ENCODE data around the gene ESAM. TPM values are rescaled to one million over a fixed set of nuclear protein-coding genes. Genes with fewer than 3 reads are reported as not detected.
A peak's percentile ranks its signal among the peaks of the same experiment; 100 is the strongest.

ESAM gene
- total and polyA plus RNA-seq, 2 of the 8 experiments (the other 6 are each of a cell fraction or from before 2014, with no cell fraction given): 0.09 TPM; not detected in 1

DNA sequence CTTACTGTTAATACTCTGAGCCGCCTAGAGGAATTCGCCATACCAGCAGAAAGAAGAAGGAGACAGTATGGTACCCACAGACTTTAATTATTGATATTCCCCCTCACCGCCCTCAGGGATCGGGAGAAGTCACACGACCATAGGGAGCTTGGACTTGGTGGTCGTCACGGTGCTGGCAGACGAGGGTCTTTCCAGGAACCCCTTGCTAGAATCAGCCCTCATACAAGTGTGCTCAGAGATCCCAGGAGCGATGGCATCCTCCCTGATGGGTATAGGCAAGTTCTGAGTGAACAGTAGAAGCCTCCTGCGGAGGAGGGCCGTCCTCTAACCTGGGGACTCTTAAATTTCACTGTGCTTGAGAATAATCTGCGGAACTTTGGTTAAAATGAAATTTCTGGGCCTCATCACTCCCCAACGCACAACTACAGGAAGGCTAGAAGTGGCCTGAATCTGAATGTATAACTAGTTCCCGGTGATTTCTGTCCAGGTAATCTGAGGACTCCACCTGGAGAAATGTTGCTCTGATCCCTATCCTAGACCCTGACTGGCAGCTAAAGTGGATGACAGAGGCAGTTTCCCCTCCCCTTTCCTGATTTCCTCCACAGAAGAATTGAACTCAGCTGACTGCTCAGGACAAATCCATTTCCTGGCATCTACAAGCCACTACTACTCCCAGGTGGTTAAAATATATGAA, 14.5 kb downstream of the ESAM start:
- FAIRE-seq: no peak
- Histone ChIP-seq H3K4me2 (ENCODE audit: insufficient read depth in 1 of 2, low read depth in 2 of 2, low read length in 2 of 2) (peak overlapping the region; percentile 62 to 83), H3K9me3 (ENCODE audit: insufficient read depth in 2 of 2, low read depth in 1 of 2, low read length in 1 of 2) (no peaks in the 10 kb centered on the region), H2AFZ (ENCODE audit: low read length) (no peak overlapping the region), H3K79me1 (ENCODE audit: low read depth, low read length) (no peaks in the 10 kb centered on the region), H3K36me3 (ENCODE audit: control insufficient read depth in 2 of 4, insufficient read depth in 4 of 4, low read length in 3 of 4) (no peaks in the 10 kb centered on the region), H4K8ac (ENCODE audit: extremely low read depth, insufficient read depth, low read length) (no peak overlapping the region), H4K20me1 (replicated peaks in 1 of 2; ENCODE audit: control insufficient read depth in 1 of 2, insufficient read depth in 2 of 2, low read length in 2 of 2) (peaks cover 11 to 24% of the 10 kb centered on the region in 2 experiments), H3K4me3 (ENCODE audit: extremely low read depth in 1 of 4, insufficient read depth in 2 of 4, low read depth in 3 of 4, low read length in 4 of 4) (peak overlapping the region in 3 of 4 experiments; percentile 23 to 78 (median 76); a peak in 5 of 8 replicates), H3K9ac (replicated peaks in 1 of 4; ENCODE audit: extremely low read depth in 1 of 4, low read depth in 3 of 4, low read length in 3 of 4) (no peak overlapping the region), H3K27ac (ENCODE audit: low read depth, low read length) (no peak overlapping the region), H3K4me1 (replicated peaks in 1 of 4; ENCODE audit: control insufficient read depth in 3 of 4, insufficient read depth in 4 of 4, low read length in 3 of 4) (peaks cover 0 to 27% (median 17%) of the 10 kb centered on the region in 4 experiments; a peak in 6 of 7 replicates), H2AK5ac (ENCODE audit: low read depth, low read length) (no peak overlapping the region), H3K56ac (replicated peaks; ENCODE audit: insufficient read length, low read depth, low read length) (no peak overlapping the region), H3K23ac (ENCODE audit: insufficient read length) (no peak overlapping the region), H2BK15ac (ENCODE audit: low read length) (no peak overlapping the region), H2BK12ac (ENCODE audit: low read depth, low read length) (no peak overlapping the region), H3K4ac (replicated peaks; ENCODE audit: insufficient read length, low read depth, low read length) (no peak overlapping the region), H2BK20ac (ENCODE audit: low read length) (no peak overlapping the region), H3K18ac (ENCODE audit: extremely low read depth, low read length) (no peak overlapping the region), H3K23me2 (ENCODE audit: low read depth, low read length) (peaks cover 11% of the 10 kb centered on the region; the same call in 1 of the 2 replicates), H3K14ac (ENCODE audit: insufficient read length) (no peak overlapping the region), H2BK120ac (replicated peaks; ENCODE audit: low read depth, low read length) (no peak overlapping the region), H3K27me3 (replicated peaks in 1 of 4; ENCODE audit: control insufficient read depth in 3 of 4, extremely low read depth in 1 of 4, insufficient read depth in 3 of 4, low read length in 3 of 4) (peaks cover 92 to 99% (median 97%) of the 10 kb centered on the region in 4 experiments), H4K5ac (ENCODE audit: insufficient read length, low read depth, low read length) (no peak overlapping the region), H4K91ac (replicated peaks; ENCODE audit: insufficient read length, low read length) (no peak overlapping the region), H2BK5ac (ENCODE audit: low read depth, low read length) (no peak overlapping the region), H3K79me2 (ENCODE audit: control insufficient read depth in 1 of 2, insufficient read depth in 2 of 2, low read length in 2 of 2) (no peaks in the 10 kb centered on the region)
- ChIA-PET CTCF (ENCODE audit: partially characterized antibody) (interaction anchor here (0.9 to 28.0 kb wide), 11 partner anchors 8 to 119 kb away, joined by 3 to 382 read pairs (median 7); partner anchors contain the start of genes ESAM, NRGN and VSIG2), POLR2A (ENCODE audit: partially characterized antibody) (interaction anchor here (1.2 to 3.0 kb wide), 3 partner anchors 9 to 52 kb away, joined by 5 to 9 read pairs (median 7); partner anchors contain the start of gene MSANTD2)
- 10% methylated on average over 14 of the region's 14 CpGs; no CpG with 5 or more reads in 1 of the 2 experiments for WGBS, 2 experiments (ENCODE audit: extremely low coverage in 1 of 2, insufficient coverage in 1 of 2, insufficient read length in 1 of 2, insufficient replicate concordance in 2 of 2, low coverage in 1 of 2, low lambda C conversion rate in 2 of 2, missing lambda C conversion rate in 1 of 2)
- DNase-seq (ENCODE audit: low read depth in 1 of 2, low spot score in 2 of 2): no peak
- TF ChIP-seq YY1 (IDR thresholded peaks at IDR 0.05; ENCODE audit: low read depth, low read length) (no peak), SRF (IDR thresholded peaks at IDR 0.05; ENCODE audit: low read depth, low read length) (no peak), RAD21 (IDR thresholded peaks at IDR 0.05 in 1 of 2, conservative IDR thresholded peaks at IDR 0.05 in 1 of 2; ENCODE audit: low read depth in 2 of 2, low read length in 2 of 2) (no peak), MAFK (IDR thresholded peaks at IDR 0.05; ENCODE audit: low read depth, low read length) (no peak), NANOG (IDR thresholded peaks at IDR 0.05; ENCODE audit: insufficient read depth, low read depth, low read length, poor library complexity, severe bottlenecking) (no peak), GABPA (IDR thresholded peaks at IDR 0.05; ENCODE audit: borderline replicate concordance, insufficient read depth, low read length) (no peak), SUZ12 (IDR thresholded peaks at IDR 0.05; ENCODE audit: low read length) (no peak), CTBP2 (IDR thresholded peaks at IDR 0.05; ENCODE audit: borderline replicate concordance, insufficient read depth, insufficient read length, low read length) (no peak), CBX8 (IDR thresholded peaks at IDR 0.05; ENCODE audit: borderline replicate concordance, low read depth, low read length) (no peak; the same call in 1 of the 2 replicates)
- TF ChIP-seq, protein P1, sequence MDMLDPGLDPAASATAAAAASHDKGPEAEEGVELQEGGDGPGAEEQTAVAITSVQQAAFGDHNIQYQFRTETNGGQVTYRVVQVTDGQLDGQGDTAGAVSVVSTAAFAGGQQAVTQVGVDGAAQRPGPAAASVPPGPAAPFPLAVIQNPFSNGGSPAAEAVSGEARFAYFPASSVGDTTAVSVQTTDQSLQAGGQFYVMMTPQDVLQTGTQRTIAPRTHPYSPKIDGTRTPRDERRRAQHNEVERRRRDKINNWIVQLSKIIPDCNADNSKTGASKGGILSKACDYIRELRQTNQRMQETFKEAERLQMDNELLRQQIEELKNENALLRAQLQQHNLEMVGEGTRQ (IDR thresholded peaks at IDR 0.05; ENCODE audit: low read length): no peak
